ENCODE data around the gene FAM219B.
"Not testable (repeated sequence)": the region's sequence is repeated elsewhere in the genome, so short reads cannot be mapped to it uniquely, and the experiment has no call there.

DNA sequence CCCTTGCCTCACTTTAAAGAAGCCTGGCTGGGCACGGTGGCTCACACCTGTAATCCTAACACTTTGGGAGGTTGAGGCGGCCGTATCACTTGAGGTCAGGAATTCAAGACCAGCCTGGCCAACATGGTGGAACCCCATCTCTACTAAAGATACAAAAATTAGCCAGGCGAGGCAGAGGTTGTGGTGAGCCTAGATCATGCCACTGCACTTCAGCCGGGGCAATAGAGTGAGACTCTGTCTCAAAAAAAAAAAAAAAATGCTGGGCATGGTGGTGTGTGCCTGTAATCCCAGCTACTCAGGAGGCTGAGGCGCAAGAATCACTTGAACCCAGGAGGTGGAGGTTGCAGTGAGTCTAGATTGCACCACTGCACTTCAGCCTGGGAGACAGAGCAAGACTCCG lies 12.3 kb downstream of the FAM219B start:
- TF ChIP-seq, protein P1, sequence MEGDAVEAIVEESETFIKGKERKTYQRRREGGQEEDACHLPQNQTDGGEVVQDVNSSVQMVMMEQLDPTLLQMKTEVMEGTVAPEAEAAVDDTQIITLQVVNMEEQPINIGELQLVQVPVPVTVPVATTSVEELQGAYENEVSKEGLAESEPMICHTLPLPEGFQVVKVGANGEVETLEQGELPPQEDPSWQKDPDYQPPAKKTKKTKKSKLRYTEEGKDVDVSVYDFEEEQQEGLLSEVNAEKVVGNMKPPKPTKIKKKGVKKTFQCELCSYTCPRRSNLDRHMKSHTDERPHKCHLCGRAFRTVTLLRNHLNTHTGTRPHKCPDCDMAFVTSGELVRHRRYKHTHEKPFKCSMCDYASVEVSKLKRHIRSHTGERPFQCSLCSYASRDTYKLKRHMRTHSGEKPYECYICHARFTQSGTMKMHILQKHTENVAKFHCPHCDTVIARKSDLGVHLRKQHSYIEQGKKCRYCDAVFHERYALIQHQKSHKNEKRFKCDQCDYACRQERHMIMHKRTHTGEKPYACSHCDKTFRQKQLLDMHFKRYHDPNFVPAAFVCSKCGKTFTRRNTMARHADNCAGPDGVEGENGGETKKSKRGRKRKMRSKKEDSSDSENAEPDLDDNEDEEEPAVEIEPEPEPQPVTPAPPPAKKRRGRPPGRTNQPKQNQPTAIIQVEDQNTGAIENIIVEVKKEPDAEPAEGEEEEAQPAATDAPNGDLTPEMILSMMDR (conservative IDR thresholded peaks at IDR 0.05) = not testable (repeated sequence)
- TF ChIP-seq EZH2 (IDR thresholded peaks at IDR 0.05; ENCODE audit: low read depth) = not testable (repeated sequence)
